SK-N-MC (cell line): Measurements from ENCODE around the gene NRN1L.

Experiments used
- EZH2 ChIP-seq: fragments of 200-600 bp; sonication (generic); IDR thresholded peaks from one replicate; pipeline ENCODE4 v1.6.1; 2017; ENCODE audit warnings: antibody characterized with exemption
- POLR2AphosphoS5 ChIP-seq: IDR thresholded peaks from 2 replicates; pipeline ENCODE4 v1.6.1; 2012; ENCODE audit warnings: mild to moderate bottlenecking, low read depth, low read length, borderline replicate concordance

- TF ChIP-seq POLR2AphosphoS5 = no peak
- no peak for TF ChIP-seq EZH2
These were observed 39.2 kb upstream of the NRN1L start for GRCh38 chr16:67845291-67846062.
